ENCODE data around the gene COL16A1. TPM values are rescaled to one million over a fixed set of nuclear protein-coding genes. Genes with fewer than 3 reads are reported as not detected.

The COL16A1 gene
- total RNA-seq, 2 experiments from 2014 or later = not detected

- no peak for ATAC-seq
- no peaks in the 10 kb centered on the region for H3K9me3 Mint-ChIP-seq (ENCODE audit: low read depth)
- DNase-seq = no peak
- H3K27ac Mint-ChIP-seq = no peak overlapping the region
- CTCF ChIA-PET = interaction anchor here (0.9 to 3.4 kb wide), 11 partner anchors 8 to 182 kb away, joined by 3 to 41 read pairs (median 7); partner anchors contain the start of gene COL16A1
- peaks cover 5% of the 10 kb centered on the region for H3K27me3 Mint-ChIP-seq
- H3K4me1 Mint-ChIP-seq = peaks cover 37% of the 10 kb centered on the region
- no peaks in the 10 kb centered on the region for H3K36me3 Mint-ChIP-seq
- no peak overlapping the region for H3K4me3 Mint-ChIP-seq
These were observed 40.5 kb upstream of the COL16A1 start for GRCh38 chr1:31744165-31744888.

GRCh38 chr1:31742462-31743212 lies 38.8 kb upstream of the COL16A1 start:
- Mint-ChIP-seq H3K4me3 (no peak overlapping the region), H3K27me3 (no peaks in the 10 kb centered on the region), H3K4me1 (peaks cover 33% of the 10 kb centered on the region), H3K36me3 (no peaks in the 10 kb centered on the region), H3K27ac (no peak overlapping the region), H3K9me3 (ENCODE audit: low read depth) (no peaks in the 10 kb centered on the region)
- ATAC-seq = no peak
- CTCF ChIA-PET = interaction anchor here (1.2 kb wide), 1 partner anchor 46 kb away, joined by 3 read pairs; no protein-coding TSS in a partner anchor
- no peak for DNase-seq

- DNase-seq = peak; percentile 64
- Mint-ChIP-seq H3K27me3 (no peaks in the 10 kb centered on the region), H3K27ac (peak overlapping the region; percentile 57), H3K36me3 (no peaks in the 10 kb centered on the region), H3K9me3 (ENCODE audit: low read depth) (no peaks in the 10 kb centered on the region), H3K4me1 (peaks cover 11% of the 10 kb centered on the region), H3K4me3 (no peak overlapping the region)
- peak; percentile 75 for ATAC-seq
- CTCF ChIA-PET = interaction anchor here (0.8 to 1.4 kb wide), 2 partner anchors 28 to 50 kb away, joined by 3 read pairs; no protein-coding TSS in a partner anchor
These were observed 35.5 kb upstream of the COL16A1 start for GRCh38 chr1:31739346-31739745.

GRCh38 chr1:31736675-31737074 lies 32.9 kb upstream of the COL16A1 start:
- Mint-ChIP-seq H3K4me3 (no peak overlapping the region), H3K27me3 (no peaks in the 10 kb centered on the region), H3K9me3 (ENCODE audit: low read depth) (no peaks in the 10 kb centered on the region), H3K36me3 (no peaks in the 10 kb centered on the region), H3K27ac (no peak overlapping the region), H3K4me1 (peaks cover 5% of the 10 kb centered on the region)
- no peak for ATAC-seq
- CTCF ChIA-PET = interaction anchor here (1.5 to 1.7 kb wide), 2 partner anchors 9 to 22 kb away, joined by 3 to 4 read pairs; no protein-coding TSS in a partner anchor
- DNase-seq = no peak

GRCh38 chr1:31735571-31735970 lies 31.8 kb upstream of the COL16A1 start:
- DNase-seq (no peak), ATAC-seq (no peak)
- Mint-ChIP-seq H3K36me3 (no peaks in the 10 kb centered on the region), H3K4me1 (peaks cover 5% of the 10 kb centered on the region), H3K27ac (no peak overlapping the region), H3K4me3 (no peak overlapping the region), H3K9me3 (ENCODE audit: low read depth) (no peaks in the 10 kb centered on the region), H3K27me3 (no peaks in the 10 kb centered on the region)
- CTCF ChIA-PET = interaction anchor here (1.5 to 1.7 kb wide), 2 partner anchors 10 to 21 kb away, joined by 3 to 4 read pairs; no protein-coding TSS in a partner anchor

- Mint-ChIP-seq H3K4me1 (peaks cover 3% of the 10 kb centered on the region), H3K4me3 (no peak overlapping the region), H3K36me3 (no peaks in the 10 kb centered on the region), H3K27ac (no peak overlapping the region), H3K27me3 (no peaks in the 10 kb centered on the region), H3K9me3 (ENCODE audit: low read depth) (no peaks in the 10 kb centered on the region)
- no peak for ATAC-seq
- no peak for DNase-seq
- CTCF ChIA-PET = interaction anchor here (1.1 to 1.7 kb wide), 3 partner anchors 11 to 70 kb away, joined by 3 to 5 read pairs (median 4); no protein-coding TSS in a partner anchor
These were observed 30.8 kb upstream of the COL16A1 start for GRCh38 chr1:31734582-31735107.

- no peaks in the 10 kb centered on the region for H3K4me1 Mint-ChIP-seq
- no peak overlapping the region for H3K27ac Mint-ChIP-seq
- ATAC-seq (no peak), DNase-seq (no peak)
- CTCF ChIA-PET = interaction anchor here (1.1 to 1.5 kb wide), 3 partner anchors 12 to 69 kb away, joined by 3 to 5 read pairs (median 4); no protein-coding TSS in a partner anchor
- H3K4me3 Mint-ChIP-seq = no peak overlapping the region
- H3K27me3 Mint-ChIP-seq = no peaks in the 10 kb centered on the region
- no peaks in the 10 kb centered on the region for H3K9me3 Mint-ChIP-seq (ENCODE audit: low read depth)
- no peaks in the 10 kb centered on the region for H3K36me3 Mint-ChIP-seq
These were observed 29.8 kb upstream of the COL16A1 start for GRCh38 chr1:31733389-31734219.

GRCh38 chr1:31732751-31733289 lies 29.0 kb upstream of the COL16A1 start:
- Mint-ChIP-seq H3K4me3 (no peak overlapping the region), H3K36me3 (no peaks in the 10 kb centered on the region), H3K27me3 (no peaks in the 10 kb centered on the region), H3K9me3 (ENCODE audit: low read depth) (no peaks in the 10 kb centered on the region), H3K4me1 (no peaks in the 10 kb centered on the region), H3K27ac (no peak overlapping the region)
- DNase-seq (no peak), ATAC-seq (no peak)
- CTCF ChIA-PET = interaction anchor here (1.2 kb wide), 1 partner anchor 13 kb away, joined by 3 read pairs; no protein-coding TSS in a partner anchor

GRCh38 chr1:31732343-31732742 lies 28.5 kb upstream of the COL16A1 start:
- CTCF ChIA-PET = interaction anchor here (1.2 kb wide), 1 partner anchor 13 kb away, joined by 3 read pairs; no protein-coding TSS in a partner anchor
- Mint-ChIP-seq H3K27me3 (no peaks in the 10 kb centered on the region), H3K9me3 (ENCODE audit: low read depth) (no peaks in the 10 kb centered on the region), H3K27ac (no peak overlapping the region), H3K4me3 (no peak overlapping the region), H3K4me1 (no peaks in the 10 kb centered on the region), H3K36me3 (no peaks in the 10 kb centered on the region)
- no peak for ATAC-seq
- no peak for DNase-seq

- H3K27ac Mint-ChIP-seq = no peak overlapping the region
- H3K27me3 Mint-ChIP-seq = no peaks in the 10 kb centered on the region
- H3K4me3 Mint-ChIP-seq = no peak overlapping the region
- no peak for ATAC-seq
- CTCF ChIA-PET = no interaction called here
- no peaks in the 10 kb centered on the region for H3K9me3 Mint-ChIP-seq (ENCODE audit: low read depth)
- no peaks in the 10 kb centered on the region for H3K4me1 Mint-ChIP-seq
- no peak for DNase-seq
- H3K36me3 Mint-ChIP-seq = no peaks in the 10 kb centered on the region
These were observed 27.3 kb upstream of the COL16A1 start for GRCh38 chr1:31731049-31731565.

GRCh38 chr1:31730336-31731048 lies 26.7 kb upstream of the COL16A1 start:
- Mint-ChIP-seq H3K4me1 (no peaks in the 10 kb centered on the region), H3K9me3 (ENCODE audit: low read depth) (no peaks in the 10 kb centered on the region), H3K4me3 (no peak overlapping the region), H3K36me3 (no peaks in the 10 kb centered on the region), H3K27ac (no peak overlapping the region), H3K27me3 (no peaks in the 10 kb centered on the region)
- CTCF ChIA-PET = no interaction called here
- no peak for DNase-seq
- ATAC-seq = no peak

- Mint-ChIP-seq H3K4me3 (no peak overlapping the region), H3K36me3 (no peaks in the 10 kb centered on the region), H3K27me3 (no peaks in the 10 kb centered on the region), H3K9me3 (ENCODE audit: low read depth) (no peaks in the 10 kb centered on the region), H3K27ac (no peak overlapping the region), H3K4me1 (no peaks in the 10 kb centered on the region)
- no peak for DNase-seq
- ATAC-seq = no peak
- CTCF ChIA-PET = interaction anchor here (1.3 kb wide), 1 partner anchor 13 kb away, joined by 3 read pairs; no protein-coding TSS in a partner anchor
These were observed 24.0 kb upstream of the COL16A1 start for GRCh38 chr1:31727849-31728248.
